B cell (primary cell): ENCODE data around the gene CRIM1. TPM values are rescaled to one million over a fixed set of nuclear protein-coding genes. Genes with fewer than 3 reads are reported as not detected.

Experiments used
- ATAC-seq: fragments of 200-7000 bp; cut with Tn5 transposase; one replicate; pipeline ENCODE4 v1.10.0; 2021; ENCODE audit warnings: low read depth, mild to moderate bottlenecking, moderate number of reproducible peaks, moderate library complexity
- CTCF ChIA-PET: fragments of 350-600 bp; sonication (Branson Sonifier 250); formaldehyde crosslinking; loops from one replicate; lab custom pipeline; 2021; ENCODE audit warnings: antibody characterized with exemption, inconsistent platforms; lab: Charles Lee
- POLR2A ChIA-PET: fragments of 350-600 bp; sonication (Branson Sonifier 250); formaldehyde crosslinking; loops from one replicate; lab custom pipeline; 2021; ENCODE audit warnings: antibody characterized with exemption; lab: Charles Lee
- DNase-seq: peaks from one replicate; pipeline ENCODE4 v3.0.0; 2013
- H2AFZ ChIP-seq: 2 replicates; pipeline ENCODE4 v1.6.1; 2012; ENCODE audit warnings: mild to moderate bottlenecking, low read depth, low read length; ENCODE audit not compliant: insufficient read depth, poor library complexity, severe bottlenecking
- H3K27ac ChIP-seq, 2 donors: 1 replicate in 1 of 2; 2 replicates in 1 of 2; pipeline ENCODE4 v1.5.1; 2012 to 2013; ENCODE audit warnings: low read length in 2 of 2, mild to moderate bottlenecking in 2 of 2, moderate library complexity in 1 of 2
- H3K27me3 ChIP-seq, 4 experiments: fragments of 200-600 bp in 1 of 4; sonication (generic) in 1 of 4; replicated peaks in 1 of 4; 1 replicate in 2 of 4; 2 replicates in 2 of 4; pipeline versions ENCODE4 v1.6.1 to v1.7.0; 2013 to 2016; ENCODE audit warnings: low read length in 3 of 4, mild to moderate bottlenecking in 2 of 4, mixed read lengths in 1 of 4, moderate library complexity in 1 of 4; ENCODE audit not compliant: insufficient read depth in 4 of 4, control insufficient read depth in 3 of 4; ENCODE audit errors: control extremely low read depth in 1 of 4
- H3K36me3 ChIP-seq, 2 experiments: replicated peaks in 1 of 2; 1 replicate in 1 of 2; 2 replicates in 1 of 2; pipeline versions ENCODE4 v1.6.1 to v1.7.1; 2013; ENCODE audit warnings: low read length in 1 of 2; ENCODE audit not compliant: insufficient read depth in 2 of 2, control insufficient read depth in 1 of 2; ENCODE audit errors: control extremely low read depth in 1 of 2, extremely low read depth in 1 of 2
- H3K4me1 ChIP-seq, 2 donors: fragments of 200-600 bp in 1 of 2; sonication (generic) in 1 of 2; 1 replicate in 1 of 2; 2 replicates in 1 of 2; pipeline versions ENCODE4 v1.5.1 to v1.6.1; 2013 to 2017; ENCODE audit warnings: low read length in 2 of 2; ENCODE audit not compliant: control insufficient read depth in 2 of 2, insufficient read depth in 2 of 2
- H3K4me2 ChIP-seq: replicated peaks from 2 replicates; pipeline ENCODE3; 2012; ENCODE audit warnings: mild to moderate bottlenecking, low read depth, low read length; ENCODE audit not compliant: poor library complexity, severe bottlenecking
- H3K4me3 ChIP-seq, 5 experiments: fragments of 200-600 bp in 1 of 5; sonication (generic) in 1 of 5; 1 replicate in 3 of 5; 2 replicates in 2 of 5; pipeline versions ENCODE4 v1.5.1 to v1.7.0; 2011 to 2016; ENCODE audit warnings: low read length in 4 of 5, mild to moderate bottlenecking in 4 of 5, low read depth in 2 of 5, control low read depth in 1 of 5, moderate library complexity in 1 of 5; ENCODE audit not compliant: insufficient read depth in 1 of 5; ENCODE audit errors: control extremely low read depth in 1 of 5, extremely low read depth in 1 of 5
- H3K79me2 ChIP-seq: fragments of 200-600 bp; sonication (generic); one replicate; pipeline ENCODE4 v1.6.0; 2016; ENCODE audit warnings: low read length; ENCODE audit not compliant: control insufficient read depth, insufficient read depth
- H3K9ac ChIP-seq: fragments of 200-600 bp; sonication (generic); 2 replicates; pipeline ENCODE4 v1.6.1; 2017; ENCODE audit warnings: mild to moderate bottlenecking, low read length, moderate library complexity
- H3K9me3 ChIP-seq, 3 donors: one replicate each; pipeline versions ENCODE4 v1.6.1 to v1.7.1; 2013; ENCODE audit warnings: low read length in 2 of 3; ENCODE audit not compliant: control insufficient read depth in 2 of 3, insufficient read depth in 1 of 3; ENCODE audit errors: control extremely low read depth in 1 of 3
- H4K20me1 ChIP-seq: 2 replicates; pipeline ENCODE4 v1.6.0; 2012; ENCODE audit warnings: mild to moderate bottlenecking, low read length; ENCODE audit not compliant: insufficient read depth, control insufficient read depth, poor library complexity, severe bottlenecking
- H3K27ac Mint-ChIP-seq: one replicate; pipeline ENCODE4 v1.8.0; 2021; ENCODE audit warnings: mixed read lengths
- H3K27me3 Mint-ChIP-seq: one replicate; pipeline ENCODE4 v1.8.0; 2021; ENCODE audit warnings: mixed read lengths
- H3K4me1 Mint-ChIP-seq: one replicate; pipeline ENCODE4 v1.8.0; 2021; ENCODE audit warnings: mixed read lengths
- H3K4me3 Mint-ChIP-seq: one replicate; pipeline ENCODE4 v1.8.0; 2021; ENCODE audit warnings: mixed read lengths
- H3K9me3 Mint-ChIP-seq: one replicate; pipeline ENCODE4 v1.8.0; 2022; ENCODE audit warnings: mixed read lengths; ENCODE audit not compliant: insufficient read depth
- EZH2 ChIP-seq: IDR thresholded peaks from 2 replicates; pipeline ENCODE4 v1.6.1; 2012; ENCODE audit warnings: borderline replicate concordance, low read depth, mild to moderate bottlenecking, moderate library complexity, low read length; ENCODE audit not compliant: insufficient read depth, poor library complexity, severe bottlenecking
- WGBS: methylation state at CpG from one replicate; pipeline ENCODE4 v1.1.5; 2013; ENCODE audit warnings: missing lambda C conversion rate; ENCODE audit not compliant: insufficient coverage; 5-methylcytosine and 5-hydroxymethylcytosine counted together
- intact Hi-C: fragments of 100-400 bp; cut with micrococcal nuclease; formaldehyde crosslinking; loops from one replicate; pipeline ENCODE4 v1.10.0; 2022
- polyA plus RNA-seq: library from polyadenylated mRNA; depleted of rRNA; stranded (reverse); fragments of >200 nt; gene quantifications from 2 replicates; pipeline ENCODE4 v1.2.3, GENCODE V29; 2012
- total RNA-seq, 2 donors: library from RNA; stranded (reverse); fragments of 120-200 nt in 1 of 2; gene quantifications; 1 replicate in 1 of 2; 2 replicates in 1 of 2; pipeline versions ENCODE4 v1.2.3 to v1.2.4, GENCODE V29; 2013 to 2022
- TF ChIP-seq, protein P1 (sequence below): fragments of 200-600 bp; IDR thresholded peaks from one replicate; pipeline ENCODE4 v1.8.0; 2022; ENCODE audit warnings: antibody characterized with exemption, mild to moderate bottlenecking

CRIM1 gene
- total and polyA plus RNA-seq, 2 donors (not counting 1 experiment from before 2014, with no cell fraction given), result 1.3 to 5.0 TPM

DNA sequence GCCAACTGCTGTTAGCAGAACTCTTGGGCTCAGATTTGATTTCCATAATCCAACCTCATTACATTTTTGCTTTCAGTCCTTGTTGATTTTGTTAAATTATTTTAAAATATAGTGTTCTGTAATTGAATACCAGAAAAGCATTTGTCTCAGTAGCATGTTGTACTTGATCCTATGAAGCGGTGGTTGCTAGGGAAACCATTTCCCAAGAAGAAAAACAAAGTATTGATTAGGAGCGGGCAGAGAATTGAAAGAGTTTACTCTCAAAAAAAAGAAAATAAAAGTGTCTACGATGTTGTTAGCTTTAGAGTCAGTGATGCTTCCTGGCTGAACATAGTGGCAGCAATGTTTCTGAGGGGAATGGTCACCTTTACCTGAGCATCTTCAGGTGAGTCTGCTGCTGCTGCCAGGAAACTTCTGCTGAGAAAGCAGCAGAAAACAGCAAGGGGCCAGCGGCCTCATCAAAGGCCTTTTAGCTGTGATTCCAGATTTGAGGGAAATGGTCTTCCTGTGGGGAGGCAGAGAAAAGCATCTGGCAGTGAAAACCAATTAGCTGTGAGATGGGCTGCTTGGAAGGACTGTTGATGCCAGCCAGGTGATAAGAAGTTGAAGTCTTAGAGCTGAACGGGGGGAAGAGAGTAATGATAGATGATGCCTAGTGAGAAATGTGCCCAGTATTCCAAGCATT, 37.1 kb downstream of the CRIM1 start:
- no peak overlapping the region for H3K9ac ChIP-seq
- H3K4me2 ChIP-seq, result no peak overlapping the region
- H3K4me1 ChIP-seq, result no peaks in the 10 kb centered on the region
- no peaks in the 10 kb centered on the region for H4K20me1 ChIP-seq
- H3K27me3 Mint-ChIP-seq, result peaks cover 11% of the 10 kb centered on the region
- ATAC-seq (no peak), DNase-seq (no peak)
- no peak overlapping the region for H2AFZ ChIP-seq
- H3K27me3 ChIP-seq, result no peaks in the 10 kb centered on the region
- no peaks in the 10 kb centered on the region for H3K9me3 Mint-ChIP-seq
- no peaks in the 10 kb centered on the region for H3K79me2 ChIP-seq
- H3K9me3 ChIP-seq, result no peaks in the 10 kb centered on the region
- no peaks in the 10 kb centered on the region for H3K4me1 Mint-ChIP-seq
- intact Hi-C loops, result no loop called here
- WGBS, result 90% methylated on average over 4 of the region's 5 CpGs
- ChIA-PET POLR2A (no interaction called here), CTCF (no interaction called here)
- no peak overlapping the region for H3K4me3 Mint-ChIP-seq
- no peak overlapping the region for H3K4me3 ChIP-seq
- no peak for TF ChIP-seq EZH2
- TF ChIP-seq, protein P1, sequence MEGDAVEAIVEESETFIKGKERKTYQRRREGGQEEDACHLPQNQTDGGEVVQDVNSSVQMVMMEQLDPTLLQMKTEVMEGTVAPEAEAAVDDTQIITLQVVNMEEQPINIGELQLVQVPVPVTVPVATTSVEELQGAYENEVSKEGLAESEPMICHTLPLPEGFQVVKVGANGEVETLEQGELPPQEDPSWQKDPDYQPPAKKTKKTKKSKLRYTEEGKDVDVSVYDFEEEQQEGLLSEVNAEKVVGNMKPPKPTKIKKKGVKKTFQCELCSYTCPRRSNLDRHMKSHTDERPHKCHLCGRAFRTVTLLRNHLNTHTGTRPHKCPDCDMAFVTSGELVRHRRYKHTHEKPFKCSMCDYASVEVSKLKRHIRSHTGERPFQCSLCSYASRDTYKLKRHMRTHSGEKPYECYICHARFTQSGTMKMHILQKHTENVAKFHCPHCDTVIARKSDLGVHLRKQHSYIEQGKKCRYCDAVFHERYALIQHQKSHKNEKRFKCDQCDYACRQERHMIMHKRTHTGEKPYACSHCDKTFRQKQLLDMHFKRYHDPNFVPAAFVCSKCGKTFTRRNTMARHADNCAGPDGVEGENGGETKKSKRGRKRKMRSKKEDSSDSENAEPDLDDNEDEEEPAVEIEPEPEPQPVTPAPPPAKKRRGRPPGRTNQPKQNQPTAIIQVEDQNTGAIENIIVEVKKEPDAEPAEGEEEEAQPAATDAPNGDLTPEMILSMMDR, result no peak
- no peak overlapping the region for H3K27ac Mint-ChIP-seq
- H3K36me3 ChIP-seq, result no peaks in the 10 kb centered on the region
- no peak overlapping the region for H3K27ac ChIP-seq

DNA sequence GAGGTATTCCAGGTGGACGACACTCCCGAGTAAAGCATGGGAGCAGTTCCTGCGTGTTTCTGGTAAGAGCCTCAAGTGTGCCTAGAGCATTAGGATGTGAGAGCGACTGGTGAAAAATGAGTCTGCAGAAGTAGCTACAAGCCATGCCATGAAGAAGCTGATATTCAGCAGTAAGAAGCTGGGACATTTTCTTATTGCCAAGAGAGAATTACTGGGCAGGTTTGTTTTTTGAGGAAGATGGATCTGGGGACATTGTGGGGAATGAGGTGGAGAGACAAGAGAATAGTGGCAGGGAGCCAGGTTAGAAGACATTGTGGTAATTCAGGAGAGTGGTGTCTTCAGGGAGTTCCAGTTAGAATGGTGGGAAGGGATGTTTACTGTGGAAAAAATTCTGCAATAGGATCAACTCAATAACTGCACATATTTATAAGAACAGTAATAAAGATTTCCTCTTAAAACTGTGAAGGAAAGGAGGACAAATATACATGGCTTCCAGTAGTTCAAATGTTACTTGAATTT, 38.2 kb downstream of the CRIM1 start:
- Histone ChIP-seq H3K36me3 (no peaks in the 10 kb centered on the region), H3K27ac (no peak overlapping the region), H3K4me1 (no peaks in the 10 kb centered on the region), H3K9ac (no peak overlapping the region), H3K4me2 (no peak overlapping the region), H3K9me3 (no peaks in the 10 kb centered on the region), H4K20me1 (no peaks in the 10 kb centered on the region), H3K4me3 (no peak overlapping the region), H2AFZ (no peak overlapping the region), H3K79me2 (no peaks in the 10 kb centered on the region), H3K27me3 (no peaks in the 10 kb centered on the region)
- ChIA-PET CTCF (no interaction called here), POLR2A (no interaction called here)
- no peak for DNase-seq
- Mint-ChIP-seq H3K4me3 (no peak overlapping the region), H3K27me3 (peaks cover 11% of the 10 kb centered on the region), H3K4me1 (no peaks in the 10 kb centered on the region), H3K9me3 (no peaks in the 10 kb centered on the region), H3K27ac (no peak overlapping the region)
- no peak for ATAC-seq
- intact Hi-C loops, result no loop called here
- TF ChIP-seq, protein P1, result no peak
- no peak for TF ChIP-seq EZH2
- WGBS, result 98% methylated on average over 4 of the region's 4 CpGs
